BE2C (cell line): Measurements from ENCODE around the gene SOX8.

Experiments used
- DNase-seq: peaks from one replicate; pipeline ENCODE4 v3.0.0-alpha.2; 2020
- H3K27me3 ChIP-seq: fragments of 250-450 bp; sonication (Bioruptor Pico); 2 replicates; pipeline ENCODE4 v1.5.1; 2020; ENCODE audit warnings: mild to moderate bottlenecking
- H3K36me3 ChIP-seq: fragments of 250-450 bp; sonication (Bioruptor Pico); 2 replicates; pipeline ENCODE4 v1.5.1; 2020; ENCODE audit warnings: mild to moderate bottlenecking
- H3K4me1 ChIP-seq: fragments of 250-450 bp; sonication (Bioruptor Pico); 2 replicates; pipeline ENCODE4 v1.5.1; 2020
- H3K4me3 ChIP-seq: 2 replicates; pipeline ENCODE4 v1.5.1; 2011; ENCODE audit warnings: low read depth, low read length
- H3K9me3 ChIP-seq: fragments of 250-450 bp; sonication (Bioruptor Pico); 2 replicates; pipeline ENCODE4 v1.5.1; 2020
- TF ChIP-seq, protein P1 (sequence below): IDR thresholded peaks from 2 replicates; pipeline ENCODE4 v1.5.1; 2012; ENCODE audit warnings: mild to moderate bottlenecking, low read depth, low read length

The SOX8 gene

DNA sequence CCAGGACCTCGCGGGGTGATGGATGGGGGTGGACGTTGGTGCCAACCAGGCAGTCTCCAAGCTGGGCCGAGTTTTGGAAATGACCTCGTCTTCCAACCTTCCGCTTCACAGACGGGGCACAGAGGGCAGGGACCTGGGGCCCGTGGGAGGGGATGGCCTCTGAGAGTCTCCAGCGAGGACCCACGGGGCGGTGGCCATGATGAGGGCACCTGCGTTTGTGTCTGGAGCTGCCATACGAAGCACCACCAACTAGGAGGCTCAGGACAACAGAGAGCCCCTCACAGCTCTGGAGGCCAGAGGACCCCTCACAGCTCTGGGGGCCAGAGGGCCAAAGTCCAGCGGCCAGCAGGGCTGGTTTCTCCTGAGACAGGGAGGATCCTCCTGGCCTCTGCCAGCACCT, 26.5 kb downstream of the SOX8 start:
- H3K27me3 ChIP-seq: peaks cover 42% of the 10 kb centered on the region
- no peaks in the 10 kb centered on the region for H3K4me1 ChIP-seq
- no peaks in the 10 kb centered on the region for H3K9me3 ChIP-seq
- TF ChIP-seq, protein P1, sequence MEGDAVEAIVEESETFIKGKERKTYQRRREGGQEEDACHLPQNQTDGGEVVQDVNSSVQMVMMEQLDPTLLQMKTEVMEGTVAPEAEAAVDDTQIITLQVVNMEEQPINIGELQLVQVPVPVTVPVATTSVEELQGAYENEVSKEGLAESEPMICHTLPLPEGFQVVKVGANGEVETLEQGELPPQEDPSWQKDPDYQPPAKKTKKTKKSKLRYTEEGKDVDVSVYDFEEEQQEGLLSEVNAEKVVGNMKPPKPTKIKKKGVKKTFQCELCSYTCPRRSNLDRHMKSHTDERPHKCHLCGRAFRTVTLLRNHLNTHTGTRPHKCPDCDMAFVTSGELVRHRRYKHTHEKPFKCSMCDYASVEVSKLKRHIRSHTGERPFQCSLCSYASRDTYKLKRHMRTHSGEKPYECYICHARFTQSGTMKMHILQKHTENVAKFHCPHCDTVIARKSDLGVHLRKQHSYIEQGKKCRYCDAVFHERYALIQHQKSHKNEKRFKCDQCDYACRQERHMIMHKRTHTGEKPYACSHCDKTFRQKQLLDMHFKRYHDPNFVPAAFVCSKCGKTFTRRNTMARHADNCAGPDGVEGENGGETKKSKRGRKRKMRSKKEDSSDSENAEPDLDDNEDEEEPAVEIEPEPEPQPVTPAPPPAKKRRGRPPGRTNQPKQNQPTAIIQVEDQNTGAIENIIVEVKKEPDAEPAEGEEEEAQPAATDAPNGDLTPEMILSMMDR: no peak
- no peaks in the 10 kb centered on the region for H3K36me3 ChIP-seq
- DNase-seq: no peak
- H3K4me3 ChIP-seq: no peak overlapping the region

DNA sequence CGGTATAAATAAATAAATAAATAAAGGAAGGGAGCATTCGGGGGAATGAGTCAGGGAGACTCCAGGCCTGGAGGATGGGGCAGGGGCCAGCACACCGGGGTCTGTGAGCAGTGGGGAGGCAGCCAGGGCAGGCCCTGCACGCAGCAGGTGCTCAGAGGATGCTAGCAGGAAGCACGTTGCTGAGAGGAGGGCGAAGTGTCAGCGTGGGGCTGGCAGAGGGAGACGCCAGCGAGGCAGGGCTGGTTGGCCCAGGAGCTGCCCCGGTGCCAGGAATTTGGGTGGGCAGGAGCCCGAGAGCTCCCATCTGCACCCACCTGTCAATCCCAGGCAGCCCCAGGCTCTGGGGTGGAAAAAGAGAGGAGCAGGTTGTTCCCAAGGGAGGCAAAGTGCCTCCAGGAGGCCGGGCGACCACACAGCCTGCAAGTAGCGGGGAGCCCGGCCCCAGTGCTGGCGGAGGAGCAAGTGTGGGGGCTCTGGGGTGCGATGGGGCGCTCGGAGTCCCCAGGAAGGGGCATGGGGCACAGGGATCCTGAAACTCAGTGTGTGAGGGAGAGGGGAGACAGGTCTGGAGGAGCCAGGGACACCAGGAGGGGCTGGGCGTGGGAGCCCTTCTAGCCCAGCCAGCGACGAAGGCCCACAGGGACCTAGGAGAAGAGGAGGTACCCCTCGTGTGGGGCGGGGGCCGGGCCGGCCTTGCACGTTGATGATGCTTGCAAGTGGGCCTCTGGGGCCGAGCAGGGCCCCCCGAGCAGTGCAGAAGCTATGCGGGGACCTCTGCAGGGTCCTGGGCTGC, 28.0 kb downstream of the SOX8 start:
- TF ChIP-seq, protein P1: no peak

DNA sequence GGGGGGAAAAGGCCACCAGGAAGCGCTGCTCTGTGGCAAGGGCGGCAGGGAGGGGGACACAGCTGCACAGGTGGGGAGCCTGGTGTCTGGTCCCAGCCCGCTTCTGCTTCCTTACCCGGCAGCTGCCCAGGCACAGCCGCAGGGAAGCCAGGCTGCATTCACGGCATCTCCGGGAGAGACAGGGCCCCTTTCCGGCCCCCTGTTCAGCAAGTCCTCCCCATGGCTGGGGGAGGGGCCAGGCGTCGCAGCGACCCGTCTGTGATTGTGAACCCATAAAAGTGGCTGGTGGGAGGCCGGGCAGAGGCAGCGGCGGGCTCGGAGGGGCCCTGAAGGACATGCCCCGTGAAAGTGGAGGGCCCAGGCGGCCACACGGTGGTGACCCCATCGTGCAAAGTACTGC, 28.7 kb downstream of the SOX8 start:
- TF ChIP-seq, protein P1: no peak
- no peaks in the 10 kb centered on the region for H3K4me1 ChIP-seq
- no peaks in the 10 kb centered on the region for H3K36me3 ChIP-seq
- DNase-seq: no peak
- no peak overlapping the region for H3K4me3 ChIP-seq
- peaks cover 42% of the 10 kb centered on the region for H3K27me3 ChIP-seq
- no peaks in the 10 kb centered on the region for H3K9me3 ChIP-seq

More for the DNA sequence above, 28.0 kb downstream of the SOX8 start:
- Histone ChIP-seq H3K4me3 (no peak overlapping the region), H3K4me1 (no peaks in the 10 kb centered on the region), H3K27me3 (peaks cover 42% of the 10 kb centered on the region), H3K36me3 (no peaks in the 10 kb centered on the region), H3K9me3 (no peaks in the 10 kb centered on the region)
- no peak for DNase-seq

DNA sequence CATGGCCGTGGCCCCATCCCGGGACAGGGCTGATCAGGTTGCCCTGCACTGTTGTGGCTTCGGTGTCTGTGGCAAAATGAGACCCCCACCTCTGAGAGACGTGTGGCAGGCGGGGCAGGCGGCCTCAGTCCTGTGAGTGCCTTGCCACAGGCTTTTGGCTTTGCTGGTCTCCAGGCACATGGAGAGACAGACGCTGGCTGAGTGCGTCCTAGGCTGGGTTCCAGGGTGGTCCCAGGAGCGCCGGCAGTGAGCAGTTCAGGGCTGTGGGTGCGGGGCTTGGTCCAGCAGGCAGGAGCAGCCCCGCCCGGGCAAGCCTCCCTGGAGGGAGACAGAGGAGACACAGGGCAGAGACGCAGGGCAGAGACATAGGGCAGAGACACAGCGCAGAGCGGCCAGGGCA, 29.2 kb downstream of the SOX8 start:
- H3K27me3 ChIP-seq: peaks cover 42% of the 10 kb centered on the region
- TF ChIP-seq, protein P1: no peak
- H3K9me3 ChIP-seq: no peaks in the 10 kb centered on the region
- no peaks in the 10 kb centered on the region for H3K4me1 ChIP-seq
- H3K36me3 ChIP-seq: no peaks in the 10 kb centered on the region
- H3K4me3 ChIP-seq: no peak overlapping the region
- DNase-seq: no peak

DNA sequence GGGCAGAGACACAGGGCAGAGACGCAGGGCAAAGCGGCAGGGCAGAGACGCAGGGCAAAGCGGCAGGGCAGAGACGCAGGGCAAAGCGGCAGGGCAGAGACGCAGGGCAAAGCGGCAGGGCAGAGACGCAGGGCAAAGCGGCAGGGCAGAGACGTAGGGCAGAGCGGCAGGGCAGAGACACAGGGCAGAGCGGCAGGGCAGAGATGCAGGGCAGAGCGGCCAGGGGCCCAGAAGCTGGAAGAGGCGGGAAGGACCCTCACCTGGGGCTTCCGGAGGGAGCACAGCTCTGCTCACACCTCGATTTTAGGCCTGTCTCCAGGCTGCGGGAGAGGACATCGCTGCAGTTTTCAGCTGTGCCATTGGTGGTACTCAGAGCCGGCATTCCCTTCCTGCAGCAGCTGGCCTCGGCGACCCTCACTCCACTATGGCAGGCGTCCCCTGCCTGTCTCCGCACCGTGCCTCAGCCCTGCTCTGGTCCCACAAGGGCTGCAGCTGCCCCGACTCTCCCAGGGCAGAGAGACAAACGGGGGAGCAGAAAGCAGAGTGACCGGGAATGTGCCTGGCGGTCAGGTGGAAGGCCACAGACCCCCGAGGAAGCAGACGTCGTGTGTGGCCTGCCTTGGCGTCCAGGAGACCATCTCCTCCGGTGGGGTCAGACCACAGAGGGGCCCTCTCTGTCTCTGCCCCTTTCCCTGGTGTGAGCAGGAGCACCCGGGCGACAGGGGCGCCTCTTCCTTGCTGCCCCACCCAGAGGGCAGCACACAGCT, 29.9 kb downstream of the SOX8 start:
- Histone ChIP-seq H3K4me1 (no peaks in the 10 kb centered on the region), H3K27me3 (peaks cover 42% of the 10 kb centered on the region), H3K36me3 (no peaks in the 10 kb centered on the region), H3K4me3 (no peak overlapping the region), H3K9me3 (no peaks in the 10 kb centered on the region)
- no peak for DNase-seq
- TF ChIP-seq, protein P1: no peak

DNA sequence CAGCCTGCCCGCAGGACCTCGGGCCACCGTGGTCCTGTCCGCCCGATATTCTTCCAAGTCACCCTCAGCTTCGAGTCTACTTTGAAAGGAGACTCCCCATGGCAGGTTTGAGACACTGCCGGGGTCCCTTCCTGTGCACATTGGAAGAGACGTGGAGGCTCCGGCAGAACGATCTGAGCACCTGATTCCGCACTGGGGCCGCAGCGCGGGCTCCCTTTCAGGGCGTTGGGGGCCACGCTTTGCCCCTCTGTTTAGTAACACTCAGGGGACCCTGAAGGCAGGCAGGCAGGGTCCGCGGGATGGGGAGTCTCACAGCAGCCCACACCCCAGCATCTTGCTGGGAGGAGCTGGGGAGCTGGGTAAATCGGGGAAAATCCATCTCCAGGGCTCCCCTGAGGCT, 30.6 kb downstream of the SOX8 start:
- Histone ChIP-seq H3K9me3 (no peaks in the 10 kb centered on the region), H3K4me3 (no peak overlapping the region), H3K36me3 (no peaks in the 10 kb centered on the region), H3K4me1 (no peaks in the 10 kb centered on the region), H3K27me3 (peaks cover 42% of the 10 kb centered on the region)
- TF ChIP-seq, protein P1: no peak
- no peak for DNase-seq
